K562 (cell line): Measurements from ENCODE around the gene ALDH9A1. TPM values are rescaled to one million over a fixed set of nuclear protein-coding genes. Genes with fewer than 3 reads are reported as not detected.
A peak's percentile ranks its signal among the peaks of the same experiment; 100 is the strongest.

ENCODE experiments used
- ATAC-seq: fragments of 200-7000 bp; cut with Tn5 transposase; 3 replicates; pipeline ENCODE4 v1.9.1; 2020; ENCODE audit warnings: moderate library complexity
- BruUV-seq: library from RNA; stranded (reverse); fragments of 400-500 nt; replicated peaks from 2 replicates; lab custom pipeline; 2021; lab: Mats Ljungman, UMichigan
- CTCF ChIA-PET: fragments of 300-600 bp; formaldehyde crosslinking; extraction: SDS; loops from one replicate; lab custom pipeline; 2021; ENCODE audit warnings: low intra/inter-chr PET ratio; lab: Yijun Ruan, JAX
- POLR2A ChIA-PET: fragments of 300-600, 350-650 bp; sonication (Branson Sonifier 250); formaldehyde crosslinking; extraction: SDS; loops from one replicate; lab custom pipeline; 2021; ENCODE audit warnings: antibody characterized with exemption, inconsistent platforms; lab: Yijun Ruan, JAX
- DNase-seq, 4 experiments: peaks; one replicate each; pipeline versions ENCODE4 v3.0.0 to v3.0.0-alpha.2; 2011 to 2018; ENCODE audit warnings: low spot score in 3 of 4, mixed read lengths in 3 of 4; ENCODE audit errors: extremely low read depth in 1 of 4
- FAIRE-seq: peaks from 2 replicates; lab custom pipeline; 2011; peaks lifted over from hg19 to GRCh38; lab: Jason Lieb, UNC
- H2AFZ ChIP-seq: 2 replicates; pipeline ENCODE4 v1.6.0; 2011; ENCODE audit warnings: low read depth, low read length, control low read depth, inconsistent platforms
- H3K27ac ChIP-seq: fragments of 200-600 bp; 3 replicates; pipeline ENCODE4 v1.8.0; 2011; ENCODE audit warnings: low read depth, mild to moderate bottlenecking, control low read depth, inconsistent platforms, low read length, moderate library complexity, mixed read lengths; ENCODE audit errors: extremely low read depth
- H3K27me3 ChIP-seq, 2 experiments: fragments of 300-600 bp in 1 of 2; 2 replicates in 1 of 2; 3 replicates in 1 of 2; pipeline versions ENCODE4 v1.6.0 to v1.8.0; 2011; ENCODE audit warnings: inconsistent platforms in 2 of 2, low read length in 2 of 2, mild to moderate bottlenecking in 1 of 2, mixed read lengths in 1 of 2, moderate library complexity in 1 of 2; ENCODE audit not compliant: control insufficient read depth in 2 of 2, insufficient read depth in 2 of 2
- H3K36me3 ChIP-seq: fragments of 300-600 bp; 3 replicates; pipeline ENCODE4 v1.8.0; 2011; ENCODE audit warnings: mild to moderate bottlenecking, low read length, inconsistent platforms; ENCODE audit not compliant: control insufficient read depth, insufficient read depth
- H3K4me1 ChIP-seq, 2 experiments: fragments of 200-600 bp in 1 of 2; replicated peaks in 1 of 2; 2 replicates in 1 of 2; 3 replicates in 1 of 2; pipeline versions ENCODE4 v1.5.1 to v1.8.0; 2011; ENCODE audit warnings: inconsistent platforms in 2 of 2, low read length in 2 of 2, mild to moderate bottlenecking in 1 of 2, mixed read lengths in 1 of 2, moderate library complexity in 1 of 2; ENCODE audit not compliant: control insufficient read depth in 2 of 2, insufficient read depth in 2 of 2
- H3K4me2 ChIP-seq: 2 replicates; pipeline ENCODE4 v1.6.1; 2011; ENCODE audit warnings: low read length, control low read depth, inconsistent platforms, mixed read lengths; ENCODE audit not compliant: insufficient read depth
- H3K4me3 ChIP-seq: fragments of 200-600 bp; sonication (generic), shearing (Covaris generic); 2 replicates; pipeline ENCODE4 v1.5.1; 2016; ENCODE audit warnings: control low read depth, inconsistent platforms
- H3K79me2 ChIP-seq: fragments of 200-600 bp; 3 replicates; pipeline ENCODE4 v1.8.0; 2011; ENCODE audit warnings: low read length, inconsistent platforms; ENCODE audit not compliant: control insufficient read depth, insufficient read depth
- H3K9ac ChIP-seq, 2 experiments: 2 replicates each; pipeline versions ENCODE4 v1.6.0 to v1.6.1; 2011; ENCODE audit warnings: low read depth in 2 of 2, low read length in 2 of 2, control low read depth in 1 of 2, inconsistent platforms in 1 of 2, mild to moderate bottlenecking in 1 of 2, mixed read lengths in 1 of 2; ENCODE audit not compliant: insufficient read depth in 1 of 2
- H3K9me1 ChIP-seq: one replicate; pipeline ENCODE4 v1.6.0; 2011; ENCODE audit warnings: inconsistent platforms, mild to moderate bottlenecking, low read length, moderate library complexity; ENCODE audit not compliant: control insufficient read depth, insufficient read depth
- H3K9me3 ChIP-seq: replicated peaks from 2 replicates; pipeline ENCODE4 v1.5.1; 2011; ENCODE audit warnings: low read depth, low read length, inconsistent platforms; ENCODE audit not compliant: control insufficient read depth, insufficient read depth
- H4K20me1 ChIP-seq: replicated peaks from 2 replicates; pipeline ENCODE4 v1.6.1; 2011; ENCODE audit warnings: low read length, inconsistent platforms, mixed read lengths; ENCODE audit not compliant: control insufficient read depth, insufficient read depth
- CBFA2T2 ChIP-seq: fragments of 450-650 bp; conservative IDR thresholded peaks from 2 replicates; pipeline ENCODE4 v1.6.1; 2017; ENCODE audit warnings: mild to moderate bottlenecking
- CBFA2T3 ChIP-seq: fragments of 450-650 bp; IDR thresholded peaks from 2 replicates; pipeline ENCODE4 v1.6.1; 2017
- EGR1 ChIP-seq: fragments of 450-650 bp; conservative IDR thresholded peaks from 2 replicates; pipeline ENCODE4 v1.6.1; 2017; ENCODE audit warnings: mild to moderate bottlenecking
- EHMT2 ChIP-seq: fragments of 450-650 bp; IDR thresholded peaks from 2 replicates; pipeline ENCODE4 v1.6.1; 2018; ENCODE audit warnings: antibody characterized with exemption
- ELF4 ChIP-seq: fragments of 450-650 bp; formaldehyde crosslinking; IDR thresholded peaks from 2 replicates; pipeline ENCODE4 v1.4.0; 2022; ENCODE audit warnings: missing genetic modification characterization
- ESRRA ChIP-seq: fragments of 450-650 bp; IDR thresholded peaks from 2 replicates; pipeline ENCODE4 v1.6.1; 2014; ENCODE audit warnings: low read depth, mild to moderate bottlenecking, moderate library complexity, borderline replicate concordance
- GTF2B ChIP-seq: IDR thresholded peaks from 2 replicates; pipeline ENCODE4 v1.6.1; 2011; ENCODE audit not compliant: insufficient read length; ENCODE audit errors: extremely low read depth
- HINFP ChIP-seq: fragments of 450-650 bp; conservative IDR thresholded peaks from 2 replicates; pipeline ENCODE4 v1.6.1; 2016; ENCODE audit warnings: missing genetic modification characterization, low read depth, mild to moderate bottlenecking, control low read depth, missing compliant biosample characterization
- NCOA4 ChIP-seq: fragments of 450-650 bp; IDR thresholded peaks from 2 replicates; pipeline ENCODE4 v1.6.1; 2018; ENCODE audit warnings: mild to moderate bottlenecking; ENCODE audit not compliant: partially characterized antibody
- PKNOX1 ChIP-seq: fragments of 450-650 bp; IDR thresholded peaks from 2 replicates; pipeline ENCODE4 v1.6.1; 2016
- RFX1 ChIP-seq: fragments of 450-650 bp; IDR thresholded peaks from 2 replicates; pipeline ENCODE4 v1.6.1; 2016; ENCODE audit warnings: mild to moderate bottlenecking, moderate library complexity
- ZFP36 ChIP-seq: fragments of 150-350 bp; IDR thresholded peaks from 2 replicates; pipeline ENCODE4 v1.6.1; 2018; ENCODE audit warnings: low read length, low read depth; ENCODE audit not compliant: partially characterized antibody
- ZNF134 ChIP-seq: fragments of 250-450 bp; sonication (Bioruptor Pico); conservative IDR thresholded peaks from 2 replicates; pipeline ENCODE4 v1.4.0; 2020
- ZNF316 ChIP-seq: fragments of 450-650 bp; IDR thresholded peaks from 2 replicates; pipeline ENCODE4 v1.6.1; 2016
- WGBS: fragments of 100-300 bp; shearing (Covaris generic); methylation state at CpG from one replicate; pipeline ENCODE4 v1.1.6; 2016; ENCODE audit warnings: low coverage, mixed read lengths; ENCODE audit not compliant: insufficient coverage; ENCODE audit errors: missing lambda C conversion rate; 5-methylcytosine and 5-hydroxymethylcytosine counted together
- in situ Hi-C: fragments of 300-500 bp; cut with MboI; formaldehyde crosslinking; loops from 4 replicates; pipeline ENCODE4 v1.15.0; 2018; ENCODE audit warnings: inconsistent platforms, mixed read lengths
- intact Hi-C: fragments of 100-400 bp; cut with micrococcal nuclease; formaldehyde crosslinking; loops from 2 replicates; pipeline ENCODE4 v1.14.2; 2022
- polyA plus RNA-seq, 8 experiments: library from polyadenylated mRNA; depleted of rRNA in 4 of 8; stranded (reverse) in 5 of 8; unstranded in 3 of 8; fragments of >200 nt; fragmentation: Nextera tagmentation in 2 of 8; fragmentation: Illumina TruSeq in 1 of 8; extraction: Ambion mirVana in 2 of 8; extraction: Trizol in 1 of 8; gene quantifications; 2 replicates each; pipeline versions ENCODE4 v1.2.1 to v1.2.3, GENCODE V29; 2011 to 2014; ENCODE audit warnings: inconsistent platforms in 1 of 8, missing spikeins in 1 of 8
- total RNA-seq, 7 experiments: library from RNA; depleted of rRNA in 6 of 7; stranded (reverse); fragments of >200 nt in 6 of 7; fragmentation: Illumina TruSeq in 2 of 7; extraction: Trizol in 2 of 7; gene quantifications; 2 replicates each; pipeline versions ENCODE4 v1.2.1 to v1.2.3, GENCODE V29; 2011 to 2021; ENCODE audit warnings: low replicate concordance in 1 of 7
- TF ChIP-seq, protein P1 (sequence below): sonication (generic); formaldehyde crosslinking; IDR thresholded peaks from 2 replicates; pipeline ENCODE4 v1.8.1; 2023; ENCODE audit warnings: mild to moderate bottlenecking, missing genetic modification reagents, moderate library complexity
- TF ChIP-seq, protein P2 (sequence below): fragments of 450-650 bp; IDR thresholded peaks from 2 replicates; pipeline ENCODE4 v1.6.1; 2017; ENCODE audit warnings: antibody characterized with exemption

Gene ALDH9A1
- total and polyA plus RNA-seq, 9 of the 15 experiments (the other 6 are each of a cell fraction or from before 2014, with no cell fraction given) = 26.5 to 54.3 (median 39.2) TPM

- H3K4me2 ChIP-seq = peak overlapping the region; percentile 11; the same call in 1 of the 2 replicates
- peak overlapping the region; percentile 49 for H2AFZ ChIP-seq
- H3K9me3 ChIP-seq = no peaks in the 10 kb centered on the region
- H3K9ac ChIP-seq = no peak overlapping the region
- intact Hi-C loops = no loop called here
- no peaks in the 10 kb centered on the region for H3K9me1 ChIP-seq
- H3K4me1 ChIP-seq = peaks cover 13 to 35% of the 10 kb centered on the region in 2 experiments; a peak in 4 of 5 replicates
- TF ChIP-seq HINFP (tag) (peak; percentile 80), RFX1 (peak; percentile 54), EHMT2 (0 out of 2 replicates have a peak, but pooled peaks have one; percentile 22), CBFA2T2 (peak; percentile 18; the same call in 1 of the 2 replicates), GTF2B (no peak), ZNF134 (no peak), ZFP36 (no peak), ZNF316 (peak; percentile 41; the same call in 1 of the 2 replicates), ESRRA (peak; percentile 78), ELF4 (no peak), EGR1 (no peak), CBFA2T3 (peak; percentile 49), PKNOX1 (0 out of 2 replicates have a peak, but pooled peaks have one; percentile 37), NCOA4 (no peak)
- TF ChIP-seq, protein P1, sequence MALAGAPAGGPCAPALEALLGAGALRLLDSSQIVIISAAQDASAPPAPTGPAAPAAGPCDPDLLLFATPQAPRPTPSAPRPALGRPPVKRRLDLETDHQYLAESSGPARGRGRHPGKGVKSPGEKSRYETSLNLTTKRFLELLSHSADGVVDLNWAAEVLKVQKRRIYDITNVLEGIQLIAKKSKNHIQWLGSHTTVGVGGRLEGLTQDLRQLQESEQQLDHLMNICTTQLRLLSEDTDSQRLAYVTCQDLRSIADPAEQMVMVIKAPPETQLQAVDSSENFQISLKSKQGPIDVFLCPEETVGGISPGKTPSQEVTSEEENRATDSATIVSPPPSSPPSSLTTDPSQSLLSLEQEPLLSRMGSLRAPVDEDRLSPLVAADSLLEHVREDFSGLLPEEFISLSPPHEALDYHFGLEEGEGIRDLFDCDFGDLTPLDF (CRISPR knock-in tag) = 0 out of 2 replicates have a peak, but pooled peaks have one; percentile 24
- TF ChIP-seq, protein P2, sequence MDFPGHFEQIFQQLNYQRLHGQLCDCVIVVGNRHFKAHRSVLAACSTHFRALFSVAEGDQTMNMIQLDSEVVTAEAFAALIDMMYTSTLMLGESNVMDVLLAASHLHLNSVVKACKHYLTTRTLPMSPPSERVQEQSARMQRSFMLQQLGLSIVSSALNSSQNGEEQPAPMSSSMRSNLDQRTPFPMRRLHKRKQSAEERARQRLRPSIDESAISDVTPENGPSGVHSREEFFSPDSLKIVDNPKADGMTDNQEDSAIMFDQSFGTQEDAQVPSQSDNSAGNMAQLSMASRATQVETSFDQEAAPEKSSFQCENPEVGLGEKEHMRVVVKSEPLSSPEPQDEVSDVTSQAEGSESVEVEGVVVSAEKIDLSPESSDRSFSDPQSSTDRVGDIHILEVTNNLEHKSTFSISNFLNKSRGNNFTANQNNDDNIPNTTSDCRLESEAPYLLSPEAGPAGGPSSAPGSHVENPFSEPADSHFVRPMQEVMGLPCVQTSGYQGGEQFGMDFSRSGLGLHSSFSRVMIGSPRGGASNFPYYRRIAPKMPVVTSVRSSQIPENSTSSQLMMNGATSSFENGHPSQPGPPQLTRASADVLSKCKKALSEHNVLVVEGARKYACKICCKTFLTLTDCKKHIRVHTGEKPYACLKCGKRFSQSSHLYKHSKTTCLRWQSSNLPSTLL = peak; percentile 71
- no peaks in the 10 kb centered on the region for H3K36me3 ChIP-seq
- CTCF ChIA-PET = interaction anchor here (0.7 kb wide), 1 partner anchor 24 kb away, joined by 4 read pairs; no protein-coding TSS in a partner anchor
- WGBS = 22% methylated on average over 6 of the region's 6 CpGs
- H4K20me1 ChIP-seq = no peaks in the 10 kb centered on the region
- H3K27me3 ChIP-seq = no peaks in the 10 kb centered on the region
- no peak overlapping the region for H3K4me3 ChIP-seq
- no peak overlapping the region for H3K27ac ChIP-seq
- POLR2A ChIA-PET = no interaction called here
- peak in 1 of 4 experiments; percentile 47 for DNase-seq
- no peak for FAIRE-seq
- in situ Hi-C loops = no loop called here
- ATAC-seq = no peak
- BruUV-seq = no TSS peak
- peaks cover 19% of the 10 kb centered on the region; the same call in 2 of the 3 replicates for H3K79me2 ChIP-seq
Observed at GRCh38 chr1:165628147-165628822, 70.1 kb downstream of the ALDH9A1 start.
